A549 (cell line): ENCODE measurements around the gene CLEC3A.

Experiments used
- BHLHE40 ChIP-seq: IDR thresholded peaks from 2 replicates; pipeline ENCODE4 v1.6.1; 2012; ENCODE audit warnings: low read depth, low read length, inconsistent platforms
- CBX8 ChIP-seq: fragments of 200-600 bp; sonication (generic); IDR thresholded peaks from 2 replicates; pipeline ENCODE4 v1.6.1; 2016
- CTCF ChIP-seq: fragments of >200 bp; sonication (Bioruptor Twin); formaldehyde crosslinking; IDR thresholded peaks from 3 replicates; pipeline ENCODE4 v1.5.1; 2016
- EP300 ChIP-seq, 2 experiments: fragments of >200 bp; sonication (Bioruptor Twin); formaldehyde crosslinking; IDR thresholded peaks; 2 replicates in 1 of 2; 3 replicates in 1 of 2; pipeline ENCODE4 v1.6.1; 2016 to 2017
- KDM5A ChIP-seq: fragments of 200-600 bp; sonication (generic); IDR thresholded peaks from 2 replicates; pipeline ENCODE4 v1.6.1; 2016; ENCODE audit warnings: antibody characterized with exemption, mild to moderate bottlenecking
- MAFK ChIP-seq: fragments of 450-650 bp; IDR thresholded peaks from 2 replicates; pipeline ENCODE4 v1.6.1; 2014; ENCODE audit not compliant: partially characterized antibody
- MAZ ChIP-seq: fragments of 150-350 bp; IDR thresholded peaks from 2 replicates; pipeline ENCODE4 v1.6.1; 2014; ENCODE audit warnings: antibody characterized with exemption, low read depth, low read length, borderline replicate concordance
- POLR2A ChIP-seq: IDR thresholded peaks from 2 replicates; pipeline ENCODE4 v1.6.1; 2012; ENCODE audit warnings: mild to moderate bottlenecking, low read length
- ZSCAN20 ChIP-seq: fragments of 250-450 bp; sonication (Bioruptor Pico); IDR thresholded peaks from 2 replicates; pipeline ENCODE4 v1.8.0; 2022; ENCODE audit warnings: mild to moderate bottlenecking, moderate library complexity
- TF ChIP-seq, protein P1 (sequence below): fragments of >200 bp; sonication (Bioruptor Twin); formaldehyde crosslinking; IDR thresholded peaks from 3 replicates; pipeline ENCODE4 v1.6.1; 2016

GRCh38 chr16:78025631-78026030 lies 3.3 kb downstream of the CLEC3A start:
- TF ChIP-seq CTCF (no peak), BHLHE40 (no peak), MAFK (no peak), MAZ (no peak), POLR2A (no peak), CBX8 (no peak), EP300 (IDR thresholded peaks at IDR 0.05) (no peak), ZSCAN20 (CRISPR knock-in tag) (no peak), KDM5A (no peak)
- TF ChIP-seq, protein P1, sequence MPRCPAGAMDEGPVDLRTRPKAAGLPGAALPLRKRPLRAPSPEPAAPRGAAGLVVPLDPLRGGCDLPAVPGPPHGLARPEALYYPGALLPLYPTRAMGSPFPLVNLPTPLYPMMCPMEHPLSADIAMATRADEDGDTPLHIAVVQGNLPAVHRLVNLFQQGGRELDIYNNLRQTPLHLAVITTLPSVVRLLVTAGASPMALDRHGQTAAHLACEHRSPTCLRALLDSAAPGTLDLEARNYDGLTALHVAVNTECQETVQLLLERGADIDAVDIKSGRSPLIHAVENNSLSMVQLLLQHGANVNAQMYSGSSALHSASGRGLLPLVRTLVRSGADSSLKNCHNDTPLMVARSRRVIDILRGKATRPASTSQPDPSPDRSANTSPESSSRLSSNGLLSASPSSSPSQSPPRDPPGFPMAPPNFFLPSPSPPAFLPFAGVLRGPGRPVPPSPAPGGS, result no peak
